Activated CD8-positive, alpha-beta T cell treated with anti-CD3 and anti-CD28 coated beads, Interleukin-2, amount 10 ng/mL, durations not matched to agents 7 days and 5 days (primary cell): ENCODE measurements around the gene WNT11. TPM values are rescaled to one million over a fixed set of nuclear protein-coding genes. Genes with fewer than 3 reads are reported as not detected.
A peak's percentile ranks its signal among the peaks of the same experiment; 100 is the strongest.

Experiments
- ATAC-seq: fragments of 150-1000 bp; cut with Tn5 transposase; one replicate; pipeline ENCODE4 v1.10.0; 2021; ENCODE audit warnings: moderate library complexity
- CTCF ChIA-PET: fragments of 350-600 bp; sonication (Branson Sonifier 250); formaldehyde crosslinking; loops from one replicate; lab custom pipeline; 2021; ENCODE audit warnings: antibody characterized with exemption; lab: Charles Lee
- POLR2A ChIA-PET: fragments of 350-600 bp; sonication (Branson Sonifier 250); formaldehyde crosslinking; loops from one replicate; lab custom pipeline; 2021; ENCODE audit warnings: antibody characterized with exemption; lab: Charles Lee
- DNase-seq: peaks from one replicate; pipeline ENCODE4 v3.0.0-alpha.2; 2020
- H3K27ac Mint-ChIP-seq: one replicate; pipeline ENCODE4 v1.8.0; 2021; ENCODE audit warnings: mild to moderate bottlenecking, mixed read lengths
- H3K27me3 Mint-ChIP-seq: one replicate; pipeline ENCODE4 v1.8.0; 2021; ENCODE audit warnings: low read depth, mixed read lengths
- H3K36me3 Mint-ChIP-seq: one replicate; pipeline ENCODE4 v1.8.0; 2021; ENCODE audit warnings: low read depth, mixed read lengths
- H3K4me1 Mint-ChIP-seq: one replicate; pipeline ENCODE4 v1.8.0; 2021; ENCODE audit warnings: low read depth, mixed read lengths
- H3K4me3 Mint-ChIP-seq: one replicate; pipeline ENCODE4 v1.8.0; 2021; ENCODE audit warnings: mild to moderate bottlenecking, mixed read lengths
- H3K9me3 Mint-ChIP-seq: one replicate; pipeline ENCODE4 v1.8.0; 2022; ENCODE audit warnings: mixed read lengths; ENCODE audit not compliant: insufficient read depth
- total RNA-seq, 2 experiments: library from RNA; stranded (reverse); gene quantifications; one replicate each; pipeline ENCODE4 v1.2.3, GENCODE V29; 2021

The WNT11 gene
- total RNA-seq, 2 experiments from 2014 or later = 0.26 to 0.83 TPM

DNA sequence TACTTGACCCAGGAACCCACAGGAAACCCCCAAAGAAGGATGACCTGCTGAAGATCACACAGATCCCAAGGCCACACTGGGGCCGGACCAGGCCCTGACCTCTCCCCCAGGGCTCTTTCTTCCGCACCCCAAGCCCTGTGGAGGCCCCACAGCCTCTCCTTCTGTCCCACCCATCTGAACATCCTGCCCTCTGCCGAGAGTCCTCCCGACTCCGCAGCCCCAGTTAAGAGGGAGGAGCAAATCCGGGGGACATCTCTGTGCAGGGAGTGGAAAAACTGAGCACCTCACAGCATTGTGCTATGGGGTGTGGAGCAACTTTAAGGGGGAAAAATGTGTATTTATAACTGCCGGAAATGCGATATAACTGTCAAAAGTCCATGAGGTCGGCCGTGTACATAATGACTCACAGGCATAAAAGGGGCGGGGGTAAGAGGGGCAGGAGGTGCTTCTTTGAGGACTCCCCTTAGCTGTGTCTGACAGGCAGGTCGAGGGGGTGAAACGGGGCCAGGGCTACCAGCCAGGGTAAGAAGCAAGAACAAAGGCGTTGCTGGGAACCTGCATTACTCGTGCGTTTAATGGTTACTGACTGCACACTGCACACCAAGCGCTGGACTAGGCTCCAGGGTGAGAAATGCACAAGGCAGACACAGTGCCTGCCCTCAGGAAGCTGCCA, 57.2 kb downstream of the WNT11 start:
- ATAC-seq (no peak), DNase-seq (no peak)
- no peaks in the 10 kb centered on the region for H3K36me3 Mint-ChIP-seq
- H3K27me3 Mint-ChIP-seq = peaks cover 7% of the 10 kb centered on the region
- H3K27ac Mint-ChIP-seq = no peak overlapping the region
- ChIA-PET CTCF (interaction anchor here (1.8 kb wide), 1 partner anchor 252 kb away, joined by 12 read pairs; no protein-coding TSS in a partner anchor), POLR2A (no interaction called here)
- H3K4me1 Mint-ChIP-seq = peaks cover 26% of the 10 kb centered on the region
- no peaks in the 10 kb centered on the region for H3K9me3 Mint-ChIP-seq
- H3K4me3 Mint-ChIP-seq = no peak overlapping the region

- ChIA-PET POLR2A (no interaction called here), CTCF (no interaction called here)
- no peaks in the 10 kb centered on the region for H3K9me3 Mint-ChIP-seq
- H3K4me1 Mint-ChIP-seq = peaks cover 19% of the 10 kb centered on the region
- H3K27ac Mint-ChIP-seq = no peak overlapping the region
- peaks cover 7% of the 10 kb centered on the region for H3K27me3 Mint-ChIP-seq
- no peak for DNase-seq
- H3K4me3 Mint-ChIP-seq = no peak overlapping the region
- ATAC-seq = no peak
- H3K36me3 Mint-ChIP-seq = no peaks in the 10 kb centered on the region
Observed at GRCh38 chr11:76148231-76148630, 58.1 kb downstream of the WNT11 start.

GRCh38 chr11:76147106-76147740, 59.1 kb downstream of the WNT11 start:
- ATAC-seq (no peak), DNase-seq (no peak)
- no peak overlapping the region for H3K27ac Mint-ChIP-seq
- no peak overlapping the region for H3K4me3 Mint-ChIP-seq
- POLR2A ChIA-PET = no interaction called here
- H3K36me3 Mint-ChIP-seq = no peaks in the 10 kb centered on the region
- peaks cover 9% of the 10 kb centered on the region for H3K4me1 Mint-ChIP-seq
- peaks cover 6% of the 10 kb centered on the region for H3K27me3 Mint-ChIP-seq
- no peaks in the 10 kb centered on the region for H3K9me3 Mint-ChIP-seq
- CTCF ChIA-PET = interaction anchor here (1.4 to 1.9 kb wide), 2 partner anchors 246 to 250 kb away, joined by 3 to 10 read pairs; no protein-coding TSS in a partner anchor

DNA sequence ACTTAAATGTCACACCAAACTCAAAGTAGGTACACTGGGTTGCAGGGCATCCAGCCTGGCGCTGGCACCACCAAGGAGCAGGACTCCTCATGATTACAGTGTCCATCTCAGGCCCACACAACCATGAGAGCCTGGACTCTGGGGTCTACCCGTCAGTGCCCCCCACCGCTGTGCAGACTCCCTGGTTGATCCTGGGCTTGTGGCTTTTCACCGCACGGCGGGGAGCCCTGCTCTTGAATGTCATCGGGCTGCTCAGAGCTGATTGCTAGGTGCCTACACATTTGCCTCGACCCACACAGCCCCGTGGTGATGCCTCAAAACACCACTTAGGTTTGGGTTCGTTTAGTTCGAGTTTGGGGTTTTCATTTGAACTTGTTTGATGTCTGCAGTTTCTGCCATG, 63.0 kb downstream of the WNT11 start:
- Mint-ChIP-seq H3K27me3 (no peaks in the 10 kb centered on the region), H3K4me1 (no peaks in the 10 kb centered on the region), H3K4me3 (no peak overlapping the region), H3K9me3 (no peaks in the 10 kb centered on the region), H3K27ac (no peak overlapping the region), H3K36me3 (peaks cover 5% of the 10 kb centered on the region)
- CTCF ChIA-PET = interaction anchor here (1.2 to 2.6 kb wide), 2 partner anchors 9 to 246 kb away, joined by 5 to 11 read pairs; no protein-coding TSS in a partner anchor
- POLR2A ChIA-PET = no interaction called here
- ATAC-seq (no peak), DNase-seq (no peak)

DNA sequence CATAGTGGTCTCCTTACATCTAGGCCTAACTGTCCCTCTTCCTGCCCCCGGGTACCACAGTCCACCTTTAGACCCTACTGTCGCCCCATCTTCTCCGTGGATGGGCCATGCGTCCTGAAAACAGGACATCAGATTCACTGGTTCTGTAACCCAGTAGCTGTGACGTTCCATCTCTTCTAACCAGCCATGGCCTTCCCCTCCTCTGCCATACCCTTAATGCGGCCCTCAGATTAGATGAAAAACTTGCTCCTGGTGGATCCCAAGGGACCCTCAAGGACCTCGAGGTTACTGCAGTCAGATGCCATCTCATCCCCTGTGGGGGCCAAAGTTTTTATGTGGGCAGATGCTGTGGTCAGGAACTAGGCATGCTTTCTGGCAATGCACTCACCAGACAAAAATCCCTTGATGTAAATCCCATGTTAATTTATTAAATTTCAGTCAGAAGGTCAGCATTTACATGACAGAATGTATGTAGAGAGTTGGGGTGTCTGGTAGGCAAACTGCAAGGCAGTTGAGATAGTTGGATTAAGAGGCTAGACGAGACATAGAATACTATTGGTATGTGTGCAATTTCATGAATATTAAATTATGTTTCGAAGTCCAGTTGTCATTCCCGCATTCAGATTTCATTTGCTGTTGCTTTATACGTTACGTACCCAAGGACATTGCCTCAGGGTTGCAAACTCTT, 64.3 kb downstream of the WNT11 start:
- DNase-seq (no peak), ATAC-seq (no peak)
- Mint-ChIP-seq H3K27me3 (no peaks in the 10 kb centered on the region), H3K4me1 (no peaks in the 10 kb centered on the region), H3K36me3 (peaks cover 5% of the 10 kb centered on the region), H3K4me3 (no peak overlapping the region), H3K9me3 (no peaks in the 10 kb centered on the region), H3K27ac (no peak overlapping the region)
- ChIA-PET CTCF (interaction anchor here (1.2 to 4.5 kb wide), 3 partner anchors 10 to 245 kb away, joined by 5 to 27 read pairs (median 11); no protein-coding TSS in a partner anchor), POLR2A (no interaction called here)

GRCh38 chr11:76140912-76141574, 65.3 kb downstream of the WNT11 start:
- peaks cover 5% of the 10 kb centered on the region for H3K36me3 Mint-ChIP-seq
- ATAC-seq (no peak), DNase-seq (no peak)
- ChIA-PET POLR2A (interaction anchor here (0.6 kb wide), 1 partner anchor 463 kb away, joined by 3 read pairs; no protein-coding TSS in a partner anchor), CTCF (interaction anchor here (0.6 to 4.5 kb wide), 3 partner anchors 12 to 317 kb away, joined by 3 to 27 read pairs (median 4); no protein-coding TSS in a partner anchor)
- H3K27ac Mint-ChIP-seq = no peak overlapping the region
- no peaks in the 10 kb centered on the region for H3K9me3 Mint-ChIP-seq
- no peaks in the 10 kb centered on the region for H3K27me3 Mint-ChIP-seq
- H3K4me3 Mint-ChIP-seq = no peak overlapping the region
- H3K4me1 Mint-ChIP-seq = no peaks in the 10 kb centered on the region

DNA sequence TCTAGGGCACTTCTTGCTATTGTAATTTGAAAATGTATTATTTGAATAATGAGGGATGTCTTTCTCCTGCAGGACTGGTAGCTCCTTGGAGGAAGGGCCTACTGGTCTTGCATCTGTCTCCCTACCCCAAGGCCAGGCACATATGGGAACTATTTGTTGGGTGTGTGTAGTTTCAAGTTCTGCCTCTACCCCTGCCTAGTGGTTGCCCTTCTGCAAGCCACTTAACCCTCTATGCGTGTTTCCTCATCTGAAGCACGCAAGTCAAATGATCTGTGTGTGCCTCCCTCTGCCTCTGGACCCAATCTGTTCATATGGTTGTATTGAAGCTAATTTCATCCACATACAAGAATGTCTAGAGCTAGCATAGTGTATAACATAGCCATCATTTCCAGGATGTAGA, 67.0 kb downstream of the WNT11 start:
- Mint-ChIP-seq H3K9me3 (no peaks in the 10 kb centered on the region), H3K4me3 (no peak overlapping the region), H3K27ac (peak overlapping the region; percentile 39), H3K36me3 (peaks cover 5% of the 10 kb centered on the region), H3K4me1 (no peaks in the 10 kb centered on the region), H3K27me3 (no peaks in the 10 kb centered on the region)
- ChIA-PET POLR2A (no interaction called here), CTCF (interaction anchor here (4.5 kb wide), 1 partner anchor 13 kb away, joined by 27 read pairs; no protein-coding TSS in a partner anchor)
- ATAC-seq = no peak
- no peak for DNase-seq

Other genes with a start within 250 kb of the WNT11 start
- 10 to 100 TPM; 50.8 to 53.1 TPM for gene THAP12, start 174.6 kb upstream of the WNT11 start, total RNA-seq
- 1 to 10 TPM; 3.5 to 4.0 TPM for gene GVQW3, start 174.8 kb upstream of the WNT11 start, total RNA-seq
- gene EMSY, start 238.5 kb upstream of the WNT11 start, total RNA-seq = 10 to 100 TPM; 30.1 to 32.2 TPM